ENCODE measurements around the gene PPP2CA. TPM values are rescaled to one million over a fixed set of nuclear protein-coding genes. Genes with fewer than 3 reads are reported as not detected.

Gene PPP2CA
- total and polyA plus RNA-seq, 10 of the 15 experiments (the other 5 are each of a cell fraction or from before 2014, with no cell fraction given) = 18.6 to 385 (median 134) TPM

DNA sequence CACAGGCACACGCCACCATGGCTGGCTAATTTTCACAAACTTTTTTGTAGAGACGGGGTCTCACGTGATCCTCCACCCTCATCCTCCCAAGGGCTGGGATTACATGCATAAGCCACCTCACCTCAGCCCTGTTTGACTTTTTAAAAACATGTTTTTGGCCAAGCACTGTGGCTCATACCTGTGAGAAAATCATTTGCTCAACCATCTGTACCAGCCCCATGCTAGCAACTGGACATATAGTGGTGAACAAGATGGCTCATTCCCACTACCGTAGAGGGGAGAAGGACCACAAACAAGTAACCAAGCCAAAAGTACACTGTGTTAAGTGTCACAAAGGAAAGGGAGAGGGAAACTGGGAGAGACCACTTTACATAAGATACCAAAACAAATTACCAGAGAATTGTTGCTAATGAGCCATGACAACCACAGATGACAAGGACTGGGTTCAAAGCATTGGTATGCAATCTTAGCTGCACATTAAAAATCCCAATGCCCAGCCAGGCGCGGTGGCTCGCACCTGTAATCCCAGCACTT, 19.2 kb downstream of the PPP2CA start (continued):
- TF ChIP-seq, protein P1, sequence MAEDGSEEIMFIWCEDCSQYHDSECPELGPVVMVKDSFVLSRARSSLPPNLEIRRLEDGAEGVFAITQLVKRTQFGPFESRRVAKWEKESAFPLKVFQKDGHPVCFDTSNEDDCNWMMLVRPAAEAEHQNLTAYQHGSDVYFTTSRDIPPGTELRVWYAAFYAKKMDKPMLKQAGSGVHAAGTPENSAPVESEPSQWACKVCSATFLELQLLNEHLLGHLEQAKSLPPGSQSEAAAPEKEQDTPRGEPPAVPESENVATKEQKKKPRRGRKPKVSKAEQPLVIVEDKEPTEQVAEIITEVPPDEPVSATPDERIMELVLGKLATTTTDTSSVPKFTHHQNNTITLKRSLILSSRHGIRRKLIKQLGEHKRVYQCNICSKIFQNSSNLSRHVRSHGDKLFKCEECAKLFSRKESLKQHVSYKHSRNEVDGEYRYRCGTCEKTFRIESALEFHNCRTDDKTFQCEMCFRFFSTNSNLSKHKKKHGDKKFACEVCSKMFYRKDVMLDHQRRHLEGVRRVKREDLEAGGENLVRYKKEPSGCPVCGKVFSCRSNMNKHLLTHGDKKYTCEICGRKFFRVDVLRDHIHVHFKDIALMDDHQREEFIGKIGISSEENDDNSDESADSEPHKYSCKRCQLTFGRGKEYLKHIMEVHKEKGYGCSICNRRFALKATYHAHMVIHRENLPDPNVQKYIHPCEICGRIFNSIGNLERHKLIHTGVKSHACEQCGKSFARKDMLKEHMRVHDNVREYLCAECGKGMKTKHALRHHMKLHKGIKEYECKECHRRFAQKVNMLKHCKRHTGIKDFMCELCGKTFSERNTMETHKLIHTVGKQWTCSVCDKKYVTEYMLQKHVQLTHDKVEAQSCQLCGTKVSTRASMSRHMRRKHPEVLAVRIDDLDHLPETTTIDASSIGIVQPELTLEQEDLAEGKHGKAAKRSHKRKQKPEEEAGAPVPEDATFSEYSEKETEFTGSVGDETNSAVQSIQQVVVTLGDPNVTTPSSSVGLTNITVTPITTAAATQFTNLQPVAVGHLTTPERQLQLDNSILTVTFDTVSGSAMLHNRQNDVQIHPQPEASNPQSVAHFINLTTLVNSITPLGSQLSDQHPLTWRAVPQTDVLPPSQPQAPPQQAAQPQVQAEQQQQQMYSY (CRISPR knock-in tag; IDR thresholded peaks at IDR 0.05) = no peak
- no peak for TF ChIP-seq RB1 (IDR thresholded peaks at IDR 0.05; ENCODE audit: borderline replicate concordance)
- no peak for TF ChIP-seq SMARCA5 (IDR thresholded peaks at IDR 0.05)
- no peak for TF ChIP-seq EGR1 (IDR thresholded peaks at IDR 0.05; ENCODE audit: borderline replicate concordance in 1 of 2, low read depth in 2 of 2, low read length in 2 of 2)
- TF ChIP-seq RAD51 (IDR thresholded peaks at IDR 0.05) = no peak

DNA sequence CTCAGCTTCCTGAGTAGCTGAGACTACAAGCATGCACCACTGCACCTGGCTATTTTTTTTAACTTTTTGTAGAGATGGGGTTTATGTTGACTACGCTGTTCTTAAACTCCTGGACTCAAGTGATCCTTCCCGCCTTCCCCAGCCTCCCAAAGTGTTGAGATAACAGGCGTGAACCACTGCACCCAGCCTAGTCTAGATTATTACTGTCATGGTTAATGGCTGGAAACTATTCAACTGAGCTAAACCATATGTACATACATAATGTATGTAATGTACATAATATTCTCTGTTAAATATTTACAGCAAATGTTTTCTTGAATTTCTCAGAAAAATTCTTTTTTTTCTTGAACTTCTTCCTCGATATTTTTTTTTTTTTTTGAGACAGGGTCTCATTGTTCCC, 21.3 kb downstream of the PPP2CA start:
- Histone ChIP-seq H3K27me3 (replicated peaks in 1 of 2; ENCODE audit: control insufficient read depth in 2 of 2, insufficient read depth in 2 of 2, low read length in 1 of 2) (no peaks in the 10 kb centered on the region), H3K27ac (ENCODE audit: control insufficient read depth, insufficient read depth) (no peak overlapping the region), H3K9ac (ENCODE audit: control insufficient read depth, insufficient read depth, low read length) (no peak overlapping the region), H3K4me3 (no peak overlapping the region), H3K9me3 (replicated peaks; ENCODE audit: control insufficient read depth, insufficient read depth, low read length) (no peaks in the 10 kb centered on the region), H4K20me1 (ENCODE audit: control insufficient read depth, insufficient read depth) (peaks cover 11% of the 10 kb centered on the region; the same call in 1 of the 2 replicates), H3K4me1 (ENCODE audit: control insufficient read depth, insufficient read depth, low read length) (no peaks in the 10 kb centered on the region), H2AFZ (ENCODE audit: control insufficient read depth, low read depth, low read length) (no peak overlapping the region), H3K79me2 (ENCODE audit: control insufficient read depth, insufficient read depth, low read length) (peaks cover 49% of the 10 kb centered on the region), H3K4me2 (ENCODE audit: control insufficient read depth, insufficient read depth) (no peak overlapping the region), H3K36me3 (ENCODE audit: control insufficient read depth in 2 of 2, insufficient read depth in 2 of 2, low read length in 1 of 2) (peaks cover 10 to 37% of the 10 kb centered on the region in 2 experiments)
- intact Hi-C loops (cut with micrococcal nuclease; ENCODE audit: unreplicated experiment) (no loop called here), in situ Hi-C loops (cut with MboI) (no loop called here)
- no peak for ATAC-seq
- ChIA-PET POLR2A (interaction anchor here (0.6 to 1.0 kb wide), 4 partner anchors 21 to 527 kb away, joined by 3 to 6 read pairs (median 4); no protein-coding TSS in a partner anchor), SMC1A (ENCODE audit: uncharacterized antibody, unreplicated experiment) (interaction anchor here (1.0 to 2.3 kb wide), 3 partner anchors 9 to 85 kb away, joined by 4 to 8 read pairs (median 7); no protein-coding TSS in a partner anchor), RAD21 (ENCODE audit: unreplicated experiment) (no interaction called here), CTCF (interaction anchor here (1.3 kb wide), 1 partner anchor 165 kb away, joined by 3 read pairs; no protein-coding TSS in a partner anchor)
- 91% methylated on average over 4 of the region's 4 CpGs for WGBS (ENCODE audit: insufficient coverage, insufficient replicate concordance, low lambda C conversion rate, missing lambda C conversion rate)
- BruUV-seq (replicated peaks) = no TSS peak
- no peak for FAIRE-seq
- DNase-seq (ENCODE audit: low read depth, low spot score) = no peak
- TF ChIP-seq NFYB (IDR thresholded peaks at IDR 0.05; ENCODE audit: insufficient read depth, low read depth, low read length) = no peak
- TF ChIP-seq, protein P2, sequence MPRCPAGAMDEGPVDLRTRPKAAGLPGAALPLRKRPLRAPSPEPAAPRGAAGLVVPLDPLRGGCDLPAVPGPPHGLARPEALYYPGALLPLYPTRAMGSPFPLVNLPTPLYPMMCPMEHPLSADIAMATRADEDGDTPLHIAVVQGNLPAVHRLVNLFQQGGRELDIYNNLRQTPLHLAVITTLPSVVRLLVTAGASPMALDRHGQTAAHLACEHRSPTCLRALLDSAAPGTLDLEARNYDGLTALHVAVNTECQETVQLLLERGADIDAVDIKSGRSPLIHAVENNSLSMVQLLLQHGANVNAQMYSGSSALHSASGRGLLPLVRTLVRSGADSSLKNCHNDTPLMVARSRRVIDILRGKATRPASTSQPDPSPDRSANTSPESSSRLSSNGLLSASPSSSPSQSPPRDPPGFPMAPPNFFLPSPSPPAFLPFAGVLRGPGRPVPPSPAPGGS (IDR thresholded peaks at IDR 0.05; ENCODE audit: borderline replicate concordance, insufficient read depth, low read depth, low read length, poor library complexity, severe bottlenecking) = no peak
- TF ChIP-seq SUPT20H (IDR thresholded peaks at IDR 0.05; ENCODE audit: borderline replicate concordance, control insufficient read depth, low read depth, low read length) = no peak
- no peak for TF ChIP-seq NR2F1 (conservative IDR thresholded peaks at IDR 0.05)
- TF ChIP-seq BHLHE40 (IDR thresholded peaks at IDR 0.05; ENCODE audit: borderline replicate concordance in 1 of 2, low read depth in 2 of 2, low read length in 1 of 2) = no peak
- TF ChIP-seq RAD51 (IDR thresholded peaks at IDR 0.05) = no peak
- no peak for TF ChIP-seq BCL11A (IDR thresholded peaks at IDR 0.05; ENCODE audit: low read depth, low read length)
- TF ChIP-seq RCOR1 (conservative IDR thresholded peaks at IDR 0.05; ENCODE audit: low read depth, low read length) = no peak
- TF ChIP-seq, protein P3, sequence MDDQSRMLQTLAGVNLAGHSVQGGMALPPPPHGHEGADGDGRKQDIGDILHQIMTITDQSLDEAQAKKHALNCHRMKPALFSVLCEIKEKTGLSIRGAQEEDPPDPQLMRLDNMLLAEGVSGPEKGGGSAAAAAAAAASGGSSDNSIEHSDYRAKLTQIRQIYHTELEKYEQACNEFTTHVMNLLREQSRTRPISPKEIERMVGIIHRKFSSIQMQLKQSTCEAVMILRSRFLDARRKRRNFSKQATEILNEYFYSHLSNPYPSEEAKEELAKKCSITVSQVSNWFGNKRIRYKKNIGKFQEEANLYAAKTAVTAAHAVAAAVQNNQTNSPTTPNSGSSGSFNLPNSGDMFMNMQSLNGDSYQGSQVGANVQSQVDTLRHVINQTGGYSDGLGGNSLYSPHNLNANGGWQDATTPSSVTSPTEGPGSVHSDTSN (IDR thresholded peaks at IDR 0.05; ENCODE audit: insufficient replicate concordance, low read depth, low read length) = no peak

All from GM12878 (cell line).